KOPT-K1 (cell line): Measurements from ENCODE around the gene SHROOM2.

Source experiments
- H3K27ac ChIP-seq: fragments of 200-600 bp; sonication (generic); 2 replicates; pipeline ENCODE4 v1.5.1; 2016; ENCODE audit warnings: antibody characterized with exemption, mild to moderate bottlenecking, low read depth, low read length; ENCODE audit not compliant: poor library complexity, severe bottlenecking
- H3K36me3 ChIP-seq: fragments of 200-600 bp; sonication (generic); 2 replicates; pipeline ENCODE4 v1.5.1; 2017; ENCODE audit warnings: antibody characterized with exemption, mild to moderate bottlenecking, low read length, moderate library complexity; ENCODE audit not compliant: insufficient read depth
- H3K9me3 ChIP-seq: fragments of 200-600 bp; sonication (generic); 2 replicates; pipeline ENCODE4 v1.5.1; 2017; ENCODE audit warnings: antibody characterized with exemption, low read length, mild to moderate bottlenecking; ENCODE audit not compliant: insufficient read depth, poor library complexity, severe bottlenecking

Gene SHROOM2, protein sequence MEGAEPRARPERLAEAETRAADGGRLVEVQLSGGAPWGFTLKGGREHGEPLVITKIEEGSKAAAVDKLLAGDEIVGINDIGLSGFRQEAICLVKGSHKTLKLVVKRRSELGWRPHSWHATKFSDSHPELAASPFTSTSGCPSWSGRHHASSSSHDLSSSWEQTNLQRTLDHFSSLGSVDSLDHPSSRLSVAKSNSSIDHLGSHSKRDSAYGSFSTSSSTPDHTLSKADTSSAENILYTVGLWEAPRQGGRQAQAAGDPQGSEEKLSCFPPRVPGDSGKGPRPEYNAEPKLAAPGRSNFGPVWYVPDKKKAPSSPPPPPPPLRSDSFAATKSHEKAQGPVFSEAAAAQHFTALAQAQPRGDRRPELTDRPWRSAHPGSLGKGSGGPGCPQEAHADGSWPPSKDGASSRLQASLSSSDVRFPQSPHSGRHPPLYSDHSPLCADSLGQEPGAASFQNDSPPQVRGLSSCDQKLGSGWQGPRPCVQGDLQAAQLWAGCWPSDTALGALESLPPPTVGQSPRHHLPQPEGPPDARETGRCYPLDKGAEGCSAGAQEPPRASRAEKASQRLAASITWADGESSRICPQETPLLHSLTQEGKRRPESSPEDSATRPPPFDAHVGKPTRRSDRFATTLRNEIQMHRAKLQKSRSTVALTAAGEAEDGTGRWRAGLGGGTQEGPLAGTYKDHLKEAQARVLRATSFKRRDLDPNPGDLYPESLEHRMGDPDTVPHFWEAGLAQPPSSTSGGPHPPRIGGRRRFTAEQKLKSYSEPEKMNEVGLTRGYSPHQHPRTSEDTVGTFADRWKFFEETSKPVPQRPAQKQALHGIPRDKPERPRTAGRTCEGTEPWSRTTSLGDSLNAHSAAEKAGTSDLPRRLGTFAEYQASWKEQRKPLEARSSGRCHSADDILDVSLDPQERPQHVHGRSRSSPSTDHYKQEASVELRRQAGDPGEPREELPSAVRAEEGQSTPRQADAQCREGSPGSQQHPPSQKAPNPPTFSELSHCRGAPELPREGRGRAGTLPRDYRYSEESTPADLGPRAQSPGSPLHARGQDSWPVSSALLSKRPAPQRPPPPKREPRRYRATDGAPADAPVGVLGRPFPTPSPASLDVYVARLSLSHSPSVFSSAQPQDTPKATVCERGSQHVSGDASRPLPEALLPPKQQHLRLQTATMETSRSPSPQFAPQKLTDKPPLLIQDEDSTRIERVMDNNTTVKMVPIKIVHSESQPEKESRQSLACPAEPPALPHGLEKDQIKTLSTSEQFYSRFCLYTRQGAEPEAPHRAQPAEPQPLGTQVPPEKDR (N-terminal part only)

DNA sequence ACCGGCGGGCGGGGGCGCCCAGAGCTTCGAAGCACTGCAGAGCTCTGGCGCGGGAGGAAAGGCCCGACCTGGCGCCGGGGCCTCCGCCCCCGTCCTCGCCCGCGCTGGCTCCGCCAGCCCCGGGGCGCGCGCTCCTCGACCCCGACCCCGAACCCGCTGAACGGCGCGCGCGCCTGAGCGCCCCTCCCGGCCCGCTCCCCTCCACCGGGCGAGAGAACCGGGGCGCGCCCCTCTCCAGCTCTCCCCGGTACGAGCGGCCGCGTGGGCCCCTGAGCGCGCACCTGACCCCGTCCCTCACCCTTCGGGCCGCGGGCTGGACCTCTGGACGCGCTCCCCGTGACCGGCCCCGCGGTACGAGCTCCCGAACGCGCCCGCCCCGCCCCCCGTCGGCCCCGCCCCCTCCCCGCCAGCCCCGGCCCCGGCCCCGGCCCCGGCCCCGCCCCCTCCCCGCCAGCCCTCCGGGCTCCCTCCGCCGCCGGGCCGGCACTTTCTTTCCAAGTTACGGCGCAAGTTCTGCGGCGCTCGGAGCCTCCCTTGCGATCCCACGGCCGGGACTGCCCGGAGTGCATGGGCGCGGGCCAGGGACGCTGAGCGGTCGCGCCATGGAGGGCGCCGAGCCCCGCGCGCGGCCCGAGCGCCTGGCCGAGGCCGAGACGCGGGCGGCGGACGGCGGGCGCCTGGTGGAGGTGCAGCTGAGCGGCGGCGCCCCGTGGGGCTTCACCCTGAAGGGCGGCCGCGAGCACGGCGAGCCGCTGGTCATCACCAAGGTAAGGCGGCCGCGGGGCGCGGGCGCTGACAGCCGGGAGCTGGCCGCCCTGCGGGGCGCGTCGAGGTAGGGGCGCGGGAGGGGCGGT, at the start of gene SHROOM2:
Gene SHROOM2, plus strand, starts transcription at position 486 of the 854 bp plus-strand sequence. Its CDS starts 117 bp downstream, at position 603.
- Histone ChIP-seq H3K36me3 (no peaks in the 10 kb centered on the region), H3K9me3 (no peaks in the 10 kb centered on the region), H3K27ac (no peak within 1 kb of the TSS)

DNA sequence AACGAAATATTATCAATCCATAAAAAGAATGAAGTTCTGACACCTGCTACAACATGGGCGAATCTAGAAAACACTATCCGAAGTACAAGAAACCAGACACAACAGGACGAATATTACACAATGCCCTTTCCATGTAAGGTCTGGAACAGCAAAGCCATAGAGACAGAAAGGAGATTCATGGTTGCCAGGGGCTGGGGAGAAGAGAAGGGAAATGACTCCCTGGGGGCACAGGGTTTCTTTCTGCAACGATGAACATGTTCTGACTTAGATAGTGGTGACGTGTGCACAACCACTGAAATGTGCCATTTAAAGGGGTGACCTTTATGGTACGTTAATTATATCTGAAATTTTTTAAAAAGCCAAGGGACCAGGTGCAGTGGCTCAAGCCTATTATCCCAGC, 48.9 kb upstream of the SHROOM2 start:
- Histone ChIP-seq H3K36me3 (no peaks in the 10 kb centered on the region), H3K27ac (no peak overlapping the region), H3K9me3 (no peaks in the 10 kb centered on the region)

DNA sequence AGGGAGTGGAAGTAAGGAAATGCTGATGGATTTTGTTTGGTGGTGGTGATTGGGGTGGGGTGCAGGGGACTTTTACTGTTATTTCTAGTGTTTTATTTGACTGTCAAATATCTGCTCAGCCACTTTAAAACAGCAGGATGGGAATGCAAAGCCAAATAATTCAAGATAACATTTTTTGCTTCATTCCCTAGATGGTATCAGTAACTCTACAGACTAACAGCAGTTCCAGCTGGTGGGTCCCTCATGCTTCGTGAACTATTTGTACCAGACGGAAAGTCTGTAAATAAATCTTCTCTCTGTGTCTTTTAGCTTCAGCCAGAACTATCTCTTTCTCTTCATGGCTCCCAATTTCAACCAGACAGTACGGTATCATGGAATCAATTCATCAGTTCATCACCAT, 48.1 kb upstream of the SHROOM2 start:
- Histone ChIP-seq H3K9me3 (no peaks in the 10 kb centered on the region), H3K27ac (no peak overlapping the region), H3K36me3 (no peaks in the 10 kb centered on the region)

DNA sequence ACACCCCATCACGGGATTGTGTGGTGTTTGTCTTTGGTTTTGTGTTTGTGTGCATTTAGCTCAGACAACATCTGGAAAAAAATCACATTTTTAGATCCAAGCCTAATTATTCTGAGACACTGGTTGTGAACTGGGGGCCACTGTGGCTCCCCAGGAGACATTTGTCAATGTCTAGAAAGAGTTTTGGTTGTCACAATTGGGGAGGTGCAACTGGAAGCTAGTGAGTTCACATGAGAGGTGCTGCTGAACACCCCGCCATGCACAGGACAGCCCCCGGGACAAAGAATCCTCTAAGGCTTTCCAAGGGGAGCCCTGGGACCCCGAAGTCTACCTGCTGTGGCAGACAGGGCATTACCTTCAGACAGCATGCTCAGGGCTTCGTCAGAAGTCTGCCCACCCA, 47.1 kb upstream of the SHROOM2 start:
- Histone ChIP-seq H3K27ac (no peak overlapping the region), H3K36me3 (no peaks in the 10 kb centered on the region), H3K9me3 (no peaks in the 10 kb centered on the region)

DNA sequence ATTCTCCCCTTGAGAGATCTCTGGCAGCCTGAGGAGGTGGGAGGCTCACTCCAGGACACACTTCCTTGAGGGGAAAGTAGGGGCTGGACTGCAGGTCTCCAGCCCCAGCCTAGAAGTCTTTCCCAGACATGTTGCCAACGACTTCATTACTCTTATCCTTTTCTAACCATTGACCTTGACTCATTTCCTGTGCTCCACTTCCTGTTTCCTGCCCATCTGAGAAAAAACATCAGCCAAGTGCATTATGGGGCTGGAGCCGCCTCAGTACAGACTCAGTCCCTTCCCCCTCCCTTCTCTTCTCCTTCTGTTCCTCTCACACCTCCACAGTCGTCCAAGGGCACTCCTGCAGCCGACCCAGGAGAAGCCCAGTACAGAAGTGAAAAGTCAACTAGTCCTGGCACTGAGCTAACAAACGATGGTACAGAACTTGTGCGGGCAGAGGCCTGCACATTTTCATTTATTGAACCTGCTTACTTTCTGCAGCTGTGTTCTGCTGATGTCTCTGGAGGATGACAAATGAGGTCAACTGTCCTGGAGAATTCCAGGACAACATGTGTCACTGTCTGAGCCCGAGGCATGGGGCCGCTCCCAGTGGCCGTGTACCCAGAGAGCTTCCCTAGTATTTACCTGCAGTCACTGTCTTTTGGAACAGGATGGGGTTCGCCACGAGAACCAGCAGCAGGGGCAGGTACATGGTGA, 40.7 kb upstream of the SHROOM2 start:
- Histone ChIP-seq H3K27ac (no peak overlapping the region), H3K9me3 (no peaks in the 10 kb centered on the region), H3K36me3 (no peaks in the 10 kb centered on the region)

DNA sequence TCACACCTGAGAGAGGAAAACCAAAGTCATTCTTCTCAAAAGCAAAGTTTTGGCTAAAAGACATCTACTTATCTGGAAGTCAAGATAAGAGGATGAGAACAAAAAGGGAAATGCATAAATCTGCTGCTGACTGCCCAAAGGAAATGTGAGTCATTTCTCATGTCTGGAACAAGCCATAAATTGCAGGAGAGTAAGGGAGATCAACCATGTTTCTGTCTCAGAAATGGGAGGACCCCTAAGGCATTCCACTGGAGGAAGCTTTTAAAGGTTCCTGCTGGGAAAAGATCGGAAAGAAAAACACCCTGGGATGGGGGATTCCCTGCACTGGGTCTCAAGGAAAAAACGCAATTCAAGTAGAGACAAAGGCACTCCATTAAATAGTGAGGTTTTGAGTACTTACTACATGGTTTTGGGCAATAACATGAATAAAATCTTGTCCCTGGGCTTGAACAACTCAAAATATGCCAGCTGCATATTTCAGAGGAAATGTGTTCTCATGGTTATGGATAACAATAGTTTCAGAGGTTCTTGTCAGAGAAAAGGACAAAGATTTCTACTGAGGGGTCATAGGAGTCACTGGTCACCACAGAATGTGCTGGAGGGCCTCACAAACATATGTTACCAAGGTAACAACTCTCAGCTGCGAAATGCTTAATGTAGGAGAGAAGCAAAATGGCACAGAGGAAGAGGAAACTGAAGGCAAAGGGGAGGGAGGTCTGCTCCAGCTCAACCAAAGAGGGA, 39.9 kb upstream of the SHROOM2 start:
- no peaks in the 10 kb centered on the region for H3K9me3 ChIP-seq
- no peaks in the 10 kb centered on the region for H3K36me3 ChIP-seq
- no peak overlapping the region for H3K27ac ChIP-seq

DNA sequence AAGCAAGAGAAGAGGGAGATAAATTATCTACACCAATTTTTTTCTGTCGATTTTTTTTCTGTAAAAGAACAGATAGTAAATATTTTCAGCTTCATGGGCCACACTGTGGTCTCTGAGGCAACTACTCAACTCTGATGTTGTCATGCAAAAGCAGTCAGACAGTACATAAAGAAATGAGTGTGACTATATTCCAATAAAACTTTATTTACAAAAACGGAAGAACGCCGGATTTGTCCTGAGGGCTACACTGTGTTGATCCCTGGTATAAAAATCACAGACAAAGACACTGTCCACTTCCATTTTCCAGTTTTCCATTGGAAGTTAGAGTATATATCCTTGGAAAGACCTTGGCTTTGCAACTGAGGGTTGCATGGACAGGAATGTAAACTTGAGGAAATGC, 38.6 kb upstream of the SHROOM2 start:
- no peak overlapping the region for H3K27ac ChIP-seq
- no peaks in the 10 kb centered on the region for H3K36me3 ChIP-seq
- no peaks in the 10 kb centered on the region for H3K9me3 ChIP-seq

DNA sequence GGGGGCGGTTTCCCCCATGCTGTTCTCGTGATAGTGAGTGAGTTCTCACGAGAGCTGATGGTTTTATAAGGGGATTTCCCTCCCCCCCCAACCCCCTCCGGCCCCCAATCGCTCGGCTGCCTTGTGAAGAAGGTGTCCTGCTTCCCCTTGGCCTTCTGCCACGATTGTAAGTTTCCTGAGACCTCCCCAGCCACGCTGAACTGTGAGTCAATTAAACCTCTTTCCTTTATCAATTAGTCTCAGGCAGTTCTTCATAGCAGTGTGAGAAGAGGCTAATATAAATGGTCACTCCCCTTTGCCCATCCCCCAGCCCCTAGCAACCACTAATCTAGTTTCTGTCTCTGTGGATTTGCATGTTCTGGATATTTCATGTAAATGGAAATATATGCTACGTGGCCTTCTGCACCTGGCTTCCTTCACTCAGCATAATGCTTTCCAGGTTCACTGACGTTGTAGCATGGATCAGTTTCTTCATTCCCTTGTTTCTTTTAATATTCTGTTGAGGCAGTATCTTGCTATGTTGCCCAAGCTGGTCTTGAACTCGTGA, 37.0 kb upstream of the SHROOM2 start:
- Histone ChIP-seq H3K9me3 (no peaks in the 10 kb centered on the region), H3K36me3 (no peaks in the 10 kb centered on the region), H3K27ac (no peak overlapping the region)

DNA sequence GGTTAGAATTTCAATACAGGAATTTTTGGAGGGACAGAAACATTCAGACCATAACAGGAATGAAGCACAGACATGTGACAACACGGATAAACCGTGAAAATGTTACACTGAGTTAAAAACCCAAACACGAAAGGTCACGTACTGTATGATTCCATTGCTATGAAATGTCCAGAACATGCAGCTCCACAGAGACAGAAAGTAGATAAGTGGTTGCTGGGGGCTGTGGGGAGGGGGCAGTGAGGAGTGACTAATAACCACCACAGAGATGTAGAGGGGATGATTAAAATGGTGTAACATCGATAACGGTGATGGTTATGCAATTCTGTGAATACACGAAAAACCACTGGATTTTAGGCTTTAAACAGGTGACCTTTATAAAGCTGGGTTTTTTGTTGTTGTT, 28.9 kb upstream of the SHROOM2 start:
- Histone ChIP-seq H3K36me3 (no peaks in the 10 kb centered on the region), H3K9me3 (no peaks in the 10 kb centered on the region), H3K27ac (no peak overlapping the region)

DNA sequence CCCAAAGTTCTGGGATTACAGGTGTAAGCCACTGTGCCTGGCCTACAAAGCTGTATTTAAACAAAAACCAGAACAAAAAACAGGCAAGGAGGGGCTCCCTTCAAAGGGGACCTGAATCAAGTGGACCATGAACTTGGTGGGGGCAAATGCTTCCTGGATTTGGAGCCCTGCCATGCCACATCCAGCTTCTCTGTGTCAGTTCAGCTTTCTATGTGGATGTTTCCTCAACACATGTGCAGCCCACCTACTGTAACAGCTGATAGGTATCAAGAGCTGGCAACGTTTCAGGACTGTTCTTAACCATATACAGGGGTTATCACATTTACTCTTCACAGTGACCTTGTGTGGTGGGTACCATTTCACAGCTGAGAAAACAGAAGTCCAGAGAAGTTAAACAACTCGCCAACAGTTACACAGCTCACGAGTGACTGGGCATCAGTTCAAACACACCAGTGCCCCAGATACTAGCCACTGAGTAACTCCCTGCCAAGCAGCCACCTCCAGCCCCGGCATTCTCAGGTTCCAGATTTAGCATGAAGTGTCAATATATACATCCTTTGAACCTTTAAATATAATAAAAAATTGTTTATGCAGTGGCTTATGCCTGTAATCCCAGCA, 28.1 kb upstream of the SHROOM2 start:
- H3K36me3 ChIP-seq: no peaks in the 10 kb centered on the region
- no peak overlapping the region for H3K27ac ChIP-seq
- no peaks in the 10 kb centered on the region for H3K9me3 ChIP-seq

DNA sequence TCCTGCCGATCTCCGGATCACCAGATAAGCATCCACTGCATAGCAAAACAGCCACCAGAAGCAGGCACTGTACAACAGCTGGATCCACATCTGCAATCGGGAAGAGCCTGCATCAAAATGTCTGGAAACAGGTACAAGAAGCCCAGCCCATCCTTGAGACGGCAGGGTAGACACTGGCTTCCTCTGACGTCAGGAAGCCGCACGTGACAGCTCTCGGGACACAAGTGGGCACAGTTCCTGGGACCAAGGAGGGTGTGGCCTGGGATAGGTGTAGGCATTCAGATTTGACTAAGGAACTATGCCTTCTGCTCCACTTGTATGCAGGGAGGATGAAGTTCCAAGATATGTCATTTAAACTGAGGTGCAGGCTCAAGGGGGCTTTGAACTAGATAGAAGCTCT, 26.9 kb upstream of the SHROOM2 start:
- Histone ChIP-seq H3K36me3 (no peaks in the 10 kb centered on the region), H3K27ac (no peak overlapping the region), H3K9me3 (no peaks in the 10 kb centered on the region)

DNA sequence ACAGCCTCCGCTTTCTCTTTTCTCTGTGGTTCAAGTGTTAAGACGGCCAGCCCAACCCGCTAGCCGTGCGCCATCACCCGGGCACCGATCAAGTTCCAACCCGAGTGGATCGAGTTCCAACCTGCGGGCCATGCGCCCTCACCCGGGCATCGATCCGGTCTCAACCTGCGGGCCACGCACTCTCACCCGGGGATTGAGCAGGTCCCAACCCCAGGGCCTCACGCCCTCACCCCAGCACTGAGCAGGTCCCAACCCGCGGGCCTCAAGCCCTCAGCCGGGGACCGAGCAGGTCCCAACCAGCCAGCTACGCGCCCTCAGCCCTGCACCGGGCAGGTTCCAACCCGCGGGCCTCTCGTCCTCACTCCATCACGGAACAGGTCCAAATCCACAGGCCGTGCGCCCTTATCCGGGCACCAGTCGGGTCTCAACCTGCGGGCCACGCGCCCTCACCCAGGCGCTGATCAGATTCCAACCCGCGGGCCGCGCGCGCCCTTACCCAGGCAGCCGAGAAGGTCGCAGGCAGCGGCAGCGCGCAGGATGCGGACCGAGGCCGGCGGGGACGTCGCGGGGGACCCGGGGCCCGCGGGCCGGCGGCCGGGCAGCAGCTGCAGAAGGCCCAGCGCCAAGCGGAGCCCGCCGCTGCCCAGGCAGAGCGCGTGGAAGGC, 21.0 kb upstream of the SHROOM2 start:
- H3K9me3 ChIP-seq: no peaks in the 10 kb centered on the region
- H3K36me3 ChIP-seq: no peaks in the 10 kb centered on the region
- no peak overlapping the region for H3K27ac ChIP-seq
